ENCODE data around the gene PARP3.
"Not testable (repeated sequence)": the region's sequence is repeated elsewhere in the genome, so short reads cannot be mapped to it uniquely, and the experiment has no call there.

The PARP3 gene

GRCh38 chr3:51986010-51986947, 44.1 kb downstream of the PARP3 start:
- DNase-seq: no peak

GRCh38 chr3:51987568-51987967, 45.4 kb downstream of the PARP3 start:
- DNase-seq: no peak

- DNase-seq: no peak
Measured at GRCh38 chr3:51988286-51989146, 46.4 kb downstream of the PARP3 start.

DNA sequence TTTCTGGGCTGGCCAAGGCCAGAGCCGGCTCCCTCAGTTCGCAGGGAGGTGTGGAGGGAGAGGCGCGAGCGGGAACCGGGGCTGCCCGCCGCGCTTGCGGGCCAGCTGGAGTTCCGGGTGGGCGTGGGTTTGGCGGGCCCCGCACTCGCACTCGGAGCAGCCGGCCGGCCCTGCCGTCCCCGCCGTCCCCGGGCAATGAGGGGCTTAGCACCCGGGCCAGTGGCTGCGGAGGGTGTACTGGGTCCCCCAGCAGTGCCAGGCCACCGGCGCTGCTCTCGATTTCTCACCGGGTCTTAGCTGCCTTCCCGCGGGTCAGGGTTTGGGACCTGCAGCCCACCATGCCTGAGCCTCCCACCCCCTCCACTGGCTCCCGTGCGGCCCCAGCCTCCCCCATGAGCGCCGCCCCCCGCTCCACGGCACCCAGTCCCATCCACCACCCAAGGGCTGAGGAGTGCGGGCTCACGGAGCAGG, 48.4 kb downstream of the PARP3 start:
- DNase-seq: not testable (repeated sequence)

GRCh38 chr3:51992017-51992682, 50.0 kb downstream of the PARP3 start:
- no peak for DNase-seq

- not testable (repeated sequence) for DNase-seq
Measured at GRCh38 chr3:51993657-51994056, 51.5 kb downstream of the PARP3 start.

GRCh38 chr3:51994530-51994929, 52.4 kb downstream of the PARP3 start:
- DNase-seq: no peak

DNA sequence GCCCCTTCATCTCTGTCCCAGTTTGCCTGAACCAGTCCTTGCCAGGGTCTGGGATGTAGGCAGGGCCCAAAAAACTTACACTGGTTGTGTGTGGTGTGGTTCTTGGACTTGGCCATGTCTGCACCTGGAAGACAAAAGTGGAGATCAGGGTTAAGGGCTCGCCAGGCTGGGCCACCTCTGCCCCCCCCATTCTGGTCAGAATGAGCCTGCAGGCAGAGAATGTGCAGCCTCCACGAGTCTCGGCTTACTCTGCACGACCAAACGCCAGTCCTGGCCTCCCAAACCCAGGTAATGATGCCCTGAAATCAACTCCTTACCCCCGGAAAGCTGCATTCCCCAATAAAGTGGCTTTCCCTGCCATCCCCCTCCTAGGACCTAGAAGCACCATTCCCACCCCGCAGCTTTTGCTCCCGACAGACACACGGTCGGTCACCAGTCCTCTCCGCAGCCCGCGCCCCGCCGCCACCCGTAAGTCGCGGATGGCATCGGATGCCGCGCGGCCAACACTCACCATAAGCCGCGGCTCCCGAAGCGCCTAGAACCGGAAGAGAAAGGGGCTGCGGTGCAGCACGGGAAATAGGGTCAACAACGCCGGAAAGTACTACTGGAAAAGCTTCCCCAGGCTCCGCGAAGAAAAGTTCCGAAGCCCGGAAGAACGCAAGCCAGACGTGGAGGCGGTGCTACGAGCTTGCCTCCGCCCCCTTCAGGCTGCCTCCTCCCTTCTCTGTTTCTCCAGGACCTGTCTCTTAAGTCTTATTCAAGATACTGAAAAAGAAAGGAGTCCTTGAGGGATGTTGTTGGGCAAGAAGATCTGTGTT, 53.4 kb downstream of the PARP3 start, which contains the start of gene RPL29:
Gene RPL29, minus strand, starts transcription at position 550 of the 818 bp plus-strand sequence. Its CDS starts 434 bp downstream, at position 116.
- DNase-seq: peak; percentile 98

DNA sequence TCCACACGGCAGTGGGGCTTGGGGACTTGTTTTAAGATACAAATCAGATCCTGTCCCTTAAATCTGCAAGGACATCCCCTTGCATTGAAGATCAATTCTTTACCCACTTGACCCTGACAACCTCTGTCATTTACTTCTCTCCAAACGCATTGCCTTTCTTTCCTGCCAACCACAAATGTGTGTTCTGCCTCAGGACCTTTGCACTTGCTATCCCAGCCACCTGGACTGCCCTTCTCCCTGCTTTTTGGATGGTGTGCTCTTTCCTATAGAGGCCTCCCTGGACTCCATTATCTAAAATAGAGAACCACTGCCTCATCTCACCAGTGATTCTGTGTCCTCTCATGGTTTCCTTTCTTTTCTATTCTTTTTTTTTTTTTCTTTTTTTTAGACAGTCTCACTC, 55.0 kb downstream of the PARP3 start:
- DNase-seq: no peak

DNA sequence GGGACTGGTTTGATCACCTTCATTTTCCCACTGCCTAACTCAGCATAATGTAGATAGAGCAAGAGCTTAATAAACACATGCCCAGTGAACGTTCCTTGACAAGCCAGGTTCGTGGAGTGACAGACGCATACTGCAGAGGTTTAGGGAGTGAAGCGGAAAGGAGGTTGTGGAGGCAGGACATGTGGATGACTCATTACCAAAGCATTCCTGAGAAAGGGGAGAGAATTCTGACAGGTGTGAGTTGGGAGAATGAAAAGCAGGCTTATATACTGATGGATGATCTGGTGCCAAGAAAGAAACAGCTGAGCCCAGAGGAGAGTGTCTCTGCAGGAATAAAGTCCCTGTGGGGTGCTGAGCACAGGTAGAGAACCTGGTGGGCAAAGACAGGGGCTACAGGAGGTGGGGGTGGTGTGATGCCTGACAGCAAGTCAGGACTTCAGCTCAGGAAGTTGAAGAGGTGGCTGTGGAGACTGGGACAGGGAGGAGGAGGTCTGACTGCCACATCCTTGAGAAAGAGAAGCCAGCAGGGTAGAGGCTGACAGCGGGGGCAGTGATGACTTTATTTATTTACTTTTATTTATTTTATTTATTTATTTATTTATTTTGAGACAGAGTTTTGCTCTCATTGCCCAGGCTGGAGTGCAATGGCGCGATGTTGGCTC, 55.9 kb downstream of the PARP3 start:
- peak; percentile 23 for DNase-seq
